ENCODE results near the gene FAM120A.
"Not testable (repeated sequence)": the region's sequence is repeated elsewhere in the genome, so short reads cannot be mapped to it uniquely, and the experiment has no call there.

The FAM120A gene, protein sequence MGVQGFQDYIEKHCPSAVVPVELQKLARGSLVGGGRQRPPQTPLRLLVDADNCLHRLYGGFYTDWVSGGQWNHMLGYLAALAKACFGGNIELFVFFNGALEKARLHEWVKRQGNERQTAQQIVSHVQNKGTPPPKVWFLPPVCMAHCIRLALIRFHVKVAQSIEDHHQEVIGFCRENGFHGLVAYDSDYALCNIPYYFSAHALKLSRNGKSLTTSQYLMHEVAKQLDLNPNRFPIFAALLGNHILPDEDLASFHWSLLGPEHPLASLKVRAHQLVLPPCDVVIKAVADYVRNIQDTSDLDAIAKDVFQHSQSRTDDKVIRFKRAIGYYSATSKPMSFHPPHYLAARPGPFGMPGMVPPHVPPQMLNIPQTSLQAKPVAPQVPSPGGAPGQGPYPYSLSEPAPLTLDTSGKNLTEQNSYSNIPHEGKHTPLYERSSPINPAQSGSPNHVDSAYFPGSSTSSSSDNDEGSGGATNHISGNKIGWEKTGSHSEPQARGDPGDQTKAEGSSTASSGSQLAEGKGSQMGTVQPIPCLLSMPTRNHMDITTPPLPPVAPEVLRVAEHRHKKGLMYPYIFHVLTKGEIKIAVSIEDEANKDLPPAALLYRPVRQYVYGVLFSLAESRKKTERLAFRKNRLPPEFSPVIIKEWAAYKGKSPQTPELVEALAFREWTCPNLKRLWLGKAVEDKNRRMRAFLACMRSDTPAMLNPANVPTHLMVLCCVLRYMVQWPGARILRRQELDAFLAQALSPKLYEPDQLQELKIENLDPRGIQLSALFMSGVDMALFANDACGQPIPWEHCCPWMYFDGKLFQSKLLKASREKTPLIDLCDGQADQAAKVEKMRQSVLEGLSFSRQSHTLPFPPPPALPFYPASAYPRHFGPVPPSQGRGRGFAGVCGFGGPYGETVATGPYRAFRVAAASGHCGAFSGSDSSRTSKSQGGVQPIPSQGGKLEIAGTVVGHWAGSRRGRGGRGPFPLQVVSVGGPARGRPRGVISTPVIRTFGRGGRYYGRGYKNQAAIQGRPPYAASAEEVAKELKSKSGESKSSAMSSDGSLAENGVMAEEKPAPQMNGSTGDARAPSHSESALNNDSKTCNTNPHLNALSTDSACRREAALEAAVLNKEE

GRCh38 chr9:93450945-93451815, at the start of gene FAM120A:
Gene FAM120A, plus strand, starts transcription at chr9:93451685. Its CDS starts 231 bp downstream, at chr9:93451916.
- peak; percentile 88 for DNase-seq

DNA sequence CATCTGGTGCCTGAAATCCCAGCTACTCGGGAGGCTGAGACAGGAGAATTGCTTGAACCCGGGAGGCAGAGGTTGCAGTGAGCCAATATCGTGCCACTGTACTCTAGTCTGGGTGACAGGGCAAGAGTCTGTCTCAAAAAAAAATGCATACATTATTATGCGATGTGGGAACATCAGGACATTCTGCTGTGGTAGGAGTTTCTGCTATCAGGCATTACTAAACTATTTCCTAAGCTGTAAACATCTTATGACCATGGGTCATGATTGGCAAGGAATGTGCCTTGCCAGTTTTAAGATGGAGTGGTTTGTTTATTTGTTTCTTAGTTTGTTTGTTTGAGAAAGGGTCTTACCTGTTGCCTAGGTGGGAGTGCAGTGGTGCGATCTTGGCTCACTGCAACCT, 45.1 kb upstream of the FAM120A start:
- no peak for DNase-seq

DNA sequence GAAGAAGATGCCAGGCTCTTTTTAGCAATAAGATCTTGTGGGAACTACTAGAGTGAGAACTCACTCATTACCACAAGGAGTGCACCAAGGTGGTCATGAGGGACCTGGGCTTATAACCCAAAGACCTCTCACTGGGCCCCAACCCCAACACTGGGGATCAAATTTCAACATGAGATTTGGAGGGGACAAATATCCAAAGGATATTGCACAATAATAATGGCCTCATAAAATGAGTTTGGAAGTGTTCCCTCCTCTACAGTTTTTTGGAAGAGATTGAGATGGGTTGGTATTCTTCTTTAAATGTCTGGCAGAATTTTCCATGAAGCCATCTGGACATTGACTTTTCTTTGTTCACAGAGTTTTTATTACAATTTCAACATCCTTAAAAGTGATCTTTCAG, 38.0 kb upstream of the FAM120A start:
- DNase-seq = no peak

DNA sequence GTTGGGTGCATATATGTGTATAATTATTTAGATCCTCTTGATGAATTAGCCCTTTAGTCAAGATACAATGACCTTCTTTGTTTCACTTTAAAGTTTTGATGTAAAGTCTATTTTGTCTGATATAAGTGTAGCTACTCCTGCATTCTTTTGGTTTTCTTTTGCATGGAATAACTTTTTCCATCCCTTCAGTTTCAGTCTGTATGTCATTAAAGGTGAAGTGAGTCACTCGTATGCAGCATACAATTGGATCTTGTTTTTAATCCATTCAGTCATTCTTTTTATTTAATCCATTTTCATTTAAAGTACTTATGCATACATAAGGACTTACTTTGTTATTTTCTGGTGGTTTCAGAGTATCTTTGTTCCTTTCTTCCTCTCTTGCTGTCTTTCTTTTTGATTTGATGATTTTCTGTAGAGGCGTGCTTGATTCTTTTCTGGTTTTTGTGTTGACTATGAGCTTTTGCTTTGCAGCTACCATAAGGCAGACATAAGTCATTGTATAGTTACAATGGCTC, 36.3 kb upstream of the FAM120A start:
- DNase-seq = no peak

DNA sequence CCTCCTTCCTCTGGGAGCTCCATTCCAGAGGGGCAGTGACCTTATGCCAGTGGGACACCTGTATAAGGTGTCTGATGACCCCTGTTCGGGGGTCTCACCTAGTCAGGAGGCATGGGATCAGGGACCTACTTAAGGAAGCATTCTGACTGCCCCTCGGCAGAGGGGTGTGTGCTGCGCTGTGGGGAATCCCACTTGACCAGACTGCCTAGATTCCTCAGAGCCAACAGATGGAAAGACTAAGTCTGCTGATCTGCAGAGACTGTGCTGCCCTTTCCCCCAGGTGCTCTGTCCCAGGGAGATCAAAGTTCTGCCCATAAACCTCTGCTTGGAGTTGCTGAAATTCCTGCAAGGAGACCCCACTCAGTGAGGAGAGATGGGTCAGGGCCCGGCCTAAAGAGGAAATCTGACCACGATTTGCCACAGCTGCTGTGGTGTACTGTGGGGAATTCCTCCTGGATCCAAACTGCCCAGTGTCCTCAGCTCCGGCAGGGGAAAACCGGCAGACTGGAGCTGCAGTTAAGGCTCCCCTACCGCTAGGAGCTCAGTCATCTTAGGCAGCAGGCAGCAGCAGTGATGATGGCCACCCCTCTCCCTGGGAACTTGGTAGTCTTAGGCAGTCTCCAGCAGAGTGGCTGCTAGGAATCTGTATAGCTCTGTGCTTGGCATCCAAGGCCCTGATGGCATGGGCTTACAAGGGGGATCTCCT, 34.8 kb upstream of the FAM120A start:
- DNase-seq = no peak

- DNase-seq = no peak
Observed at GRCh38 chr9:93417538-93417937, 33.9 kb upstream of the FAM120A start.

- DNase-seq = no peak
Observed at GRCh38 chr9:93419023-93419422, 32.5 kb upstream of the FAM120A start.

- no peak for DNase-seq
Observed at GRCh38 chr9:93422977-93423616, 28.4 kb upstream of the FAM120A start.

DNA sequence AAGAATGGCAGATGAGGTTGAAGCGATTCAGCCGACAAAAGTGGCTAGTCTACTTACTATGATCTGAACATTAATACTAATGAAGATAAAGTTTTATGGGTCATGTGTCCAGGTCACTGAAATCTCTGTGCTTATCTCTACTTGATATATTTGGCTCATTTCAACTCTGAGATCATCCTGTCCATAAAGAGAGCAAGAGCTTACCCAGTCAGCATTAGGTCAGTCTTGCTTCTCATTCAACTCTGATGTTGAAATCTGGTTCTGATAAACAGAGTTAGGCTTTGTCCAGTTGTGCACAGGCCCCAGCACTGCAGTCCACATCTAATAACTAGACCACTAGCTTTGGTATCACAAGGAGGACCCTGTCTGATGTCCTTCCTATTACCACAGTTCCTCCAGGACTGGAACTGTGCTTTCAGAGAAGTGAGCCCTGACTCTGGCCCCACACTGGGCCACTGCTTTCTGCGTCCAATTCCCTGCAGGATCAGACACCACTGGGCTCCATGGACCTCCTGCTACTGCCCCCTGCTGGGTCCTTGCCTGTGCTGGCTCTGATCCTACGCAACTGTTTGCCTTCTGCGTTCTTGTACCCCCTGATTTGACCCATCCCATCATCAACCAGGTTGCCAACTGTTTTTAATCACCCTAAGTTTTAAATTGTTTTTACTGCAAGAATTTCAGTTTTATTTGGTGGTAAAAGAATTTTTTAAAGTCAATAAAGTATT, 23.7 kb upstream of the FAM120A start:
- DNase-seq = peak; percentile 2

DNA sequence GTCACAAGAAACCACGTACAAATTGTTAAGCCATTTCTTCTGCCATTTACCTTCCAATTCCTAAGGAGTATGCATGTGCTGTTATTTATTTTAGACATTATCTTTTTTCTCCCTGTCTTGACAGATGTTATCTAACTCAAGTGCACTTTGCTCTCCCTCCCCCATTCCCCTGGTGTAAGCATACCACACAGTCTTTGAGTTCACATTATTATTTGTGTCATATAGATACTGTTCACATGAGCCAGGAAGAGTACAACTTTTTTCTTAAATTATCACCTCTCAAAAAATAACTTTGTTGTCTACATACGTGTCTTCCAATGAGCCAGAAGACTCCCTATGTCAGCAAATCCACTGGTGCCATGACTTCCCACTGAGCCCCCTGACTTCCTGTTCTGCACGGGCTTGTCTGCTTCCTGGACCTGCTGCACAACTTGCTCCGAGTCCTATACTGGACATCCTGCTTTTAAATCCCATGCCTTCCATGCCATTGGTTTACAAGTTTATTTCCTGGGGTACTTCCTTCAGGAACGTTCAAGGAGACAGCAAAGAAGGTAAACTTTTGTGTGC, 19.9 kb upstream of the FAM120A start:
- DNase-seq = no peak

DNA sequence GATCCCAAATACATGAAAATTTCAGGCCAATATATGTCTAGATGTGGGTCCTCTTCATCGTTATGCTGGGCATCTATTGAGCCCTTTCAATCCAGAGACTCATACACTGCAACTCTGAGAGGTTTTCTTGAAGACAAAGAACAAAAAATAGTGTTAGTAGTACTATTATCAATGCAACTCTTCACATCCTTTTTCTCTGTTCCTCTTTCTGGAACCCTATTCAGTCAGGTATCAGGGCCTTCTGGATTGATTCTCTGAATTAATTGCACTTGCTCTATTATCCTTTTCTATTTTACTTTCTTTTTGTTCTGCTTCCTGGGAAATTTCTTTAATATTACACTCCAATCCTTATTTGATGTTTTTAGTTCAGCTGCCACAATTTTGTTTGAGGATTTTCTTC, 18.5 kb upstream of the FAM120A start:
- DNase-seq = no peak

DNA sequence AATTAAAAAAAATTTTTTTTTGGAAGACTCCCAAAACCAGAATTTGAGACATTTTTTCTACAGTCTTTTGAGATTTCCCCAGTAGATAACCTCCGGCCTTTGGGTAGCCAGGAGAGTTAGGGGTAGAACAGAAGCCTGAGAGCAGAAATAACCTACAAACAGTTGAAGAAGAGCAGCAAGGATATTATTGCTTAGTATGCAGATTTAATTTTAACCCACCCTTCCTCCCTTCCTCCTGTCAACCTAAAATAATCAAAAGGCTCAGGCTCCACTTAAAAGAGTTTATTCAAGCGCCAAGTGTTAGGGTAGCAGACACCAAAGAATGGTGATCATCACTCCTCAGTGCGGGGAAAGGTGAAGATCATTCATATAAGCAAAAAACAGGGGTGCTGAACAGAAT, 17.4 kb upstream of the FAM120A start:
- no peak for DNase-seq

DNA sequence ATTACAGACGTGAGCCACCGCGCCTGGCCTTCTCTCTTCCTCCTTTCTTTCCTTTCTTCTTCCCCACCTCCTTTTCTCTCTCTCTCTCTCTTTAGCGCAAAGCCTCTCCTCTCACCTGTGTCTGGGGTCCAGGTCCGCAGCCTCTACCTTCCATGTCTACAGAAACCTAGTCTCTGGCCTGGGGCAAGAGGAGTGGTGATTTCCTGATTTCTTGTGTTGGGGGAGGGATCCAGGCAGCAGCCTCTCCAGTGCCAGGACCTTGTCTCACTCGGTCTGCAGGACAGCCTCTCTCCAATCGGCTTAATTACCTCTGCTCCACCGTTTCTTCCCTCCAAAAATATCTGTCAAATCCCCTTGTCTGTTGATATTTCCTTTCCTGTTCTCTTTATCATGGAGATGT, 16.1 kb upstream of the FAM120A start:
- no peak for DNase-seq

DNA sequence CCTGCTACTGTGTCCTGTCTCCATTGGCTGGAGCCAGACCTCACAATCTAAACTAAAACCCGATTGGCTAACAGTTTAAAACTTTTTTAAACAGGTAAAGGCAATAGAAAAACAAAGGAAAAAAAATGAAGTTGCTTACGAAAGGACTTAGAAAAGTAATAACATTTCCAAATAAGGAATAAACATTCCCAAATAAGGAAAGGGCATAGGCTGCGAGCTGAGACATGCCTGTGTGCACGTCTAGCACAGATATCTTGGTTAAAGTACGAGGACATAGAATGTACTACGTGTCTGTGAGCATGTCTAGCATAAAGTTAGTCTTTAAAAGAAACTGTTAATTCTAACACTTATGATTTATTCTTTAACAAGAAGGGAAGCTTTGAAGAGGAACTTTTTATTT, 15.3 kb upstream of the FAM120A start:
- no peak for DNase-seq

DNA sequence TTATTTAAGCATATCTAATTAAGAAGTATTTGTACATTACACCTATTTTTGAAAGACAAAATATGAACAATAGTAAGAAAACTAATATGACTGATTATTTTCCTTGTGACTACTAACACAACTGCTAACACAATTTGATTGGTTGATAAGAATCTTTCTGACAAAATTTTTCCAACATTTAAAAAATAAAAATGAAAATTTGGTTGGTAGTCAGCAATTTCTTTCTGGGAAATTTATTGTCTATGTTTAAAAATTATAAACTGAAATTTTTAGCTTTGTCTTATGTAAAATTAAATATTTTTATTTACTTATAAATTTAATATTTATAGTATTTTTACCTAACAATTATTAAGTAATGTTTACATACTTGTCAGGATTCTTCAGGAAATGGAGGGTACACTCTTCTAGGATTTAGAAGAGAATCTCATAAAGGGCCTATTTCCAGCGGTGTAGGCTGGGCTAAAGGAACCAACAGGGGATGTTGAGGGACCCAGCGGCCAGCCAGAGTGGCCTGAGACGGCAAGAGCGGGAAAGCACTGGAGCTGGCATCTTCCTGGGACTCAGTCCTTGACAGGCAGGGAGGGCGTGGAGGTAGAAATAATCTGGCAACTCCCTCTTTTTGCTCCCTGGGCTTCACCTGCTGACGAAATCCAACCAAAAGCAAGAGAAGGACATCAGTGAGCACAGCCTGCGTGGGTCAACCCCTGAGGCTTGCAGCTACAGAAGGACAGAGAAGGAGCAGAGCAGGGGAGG, 14.7 kb upstream of the FAM120A start:
- no peak for DNase-seq

DNA sequence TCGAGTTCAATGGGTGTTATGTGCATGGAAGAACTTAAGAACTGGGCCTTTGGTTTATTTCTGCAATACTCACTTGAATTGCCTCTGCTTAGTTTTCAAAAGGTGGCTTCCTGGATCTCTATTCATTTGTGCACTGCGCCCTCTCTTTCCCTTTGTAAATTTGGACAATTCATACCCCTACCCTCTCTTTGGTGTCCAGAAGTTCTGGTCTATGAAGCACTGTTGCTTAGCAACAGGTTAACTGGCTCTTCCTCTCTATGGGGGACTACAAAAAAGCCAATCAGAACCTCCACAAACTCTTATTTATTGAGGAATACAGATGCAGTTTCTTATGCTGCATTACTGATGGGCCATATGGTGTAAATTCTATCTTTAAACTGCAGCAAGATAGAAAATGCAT, 13.5 kb upstream of the FAM120A start:
- no peak for DNase-seq

DNA sequence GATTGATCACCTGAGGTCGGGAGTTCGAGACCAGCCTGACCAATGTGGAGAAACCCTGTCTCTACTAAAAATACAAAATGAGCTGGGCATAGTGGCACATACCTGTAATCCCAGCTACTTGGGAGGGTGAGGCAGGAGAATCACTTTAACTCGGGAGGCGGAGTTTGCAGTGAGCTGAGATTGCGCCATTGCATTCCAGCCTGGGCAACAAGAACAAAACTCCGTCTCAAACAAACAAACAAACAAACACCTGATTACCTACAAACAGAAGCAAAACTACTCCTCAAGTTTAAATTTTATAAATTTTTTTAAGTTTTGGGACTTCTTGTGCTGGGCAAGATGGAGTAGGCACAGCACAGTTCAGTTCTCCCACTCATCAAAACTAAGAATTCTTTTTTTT, 12.2 kb upstream of the FAM120A start:
- not testable (repeated sequence) for DNase-seq

DNA sequence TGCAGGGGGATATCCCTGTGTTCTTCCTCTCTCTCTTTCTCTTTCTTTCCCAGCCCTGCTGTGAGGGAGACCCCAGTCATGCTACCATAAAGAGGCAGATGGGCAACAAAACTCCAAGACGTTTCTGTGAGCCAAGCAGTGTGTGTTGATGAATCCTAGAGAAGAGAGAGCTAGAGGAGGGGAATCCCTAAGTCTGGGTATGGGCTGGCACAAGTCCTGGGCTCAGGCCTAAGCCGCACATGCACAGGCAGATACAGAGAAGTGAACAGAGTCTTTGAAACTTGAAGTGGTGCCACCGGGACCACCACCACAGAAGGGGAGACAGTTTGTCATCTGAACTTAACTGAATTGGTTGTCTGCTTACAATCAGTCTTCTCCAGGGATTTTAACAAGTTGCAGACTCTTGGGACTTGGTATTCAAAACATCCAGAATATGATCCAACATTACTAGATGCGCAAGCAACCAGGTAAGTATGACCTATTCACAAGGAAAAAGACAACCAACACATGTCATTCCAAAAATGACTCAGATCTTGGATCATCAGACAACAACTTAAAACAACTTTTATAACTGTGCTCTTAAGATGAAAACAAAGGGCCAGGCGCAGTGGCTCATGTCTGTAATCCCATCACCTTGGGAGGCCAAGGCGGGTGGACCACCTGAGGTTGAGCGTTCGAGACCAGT, 10.4 kb upstream of the FAM120A start:
- no peak for DNase-seq

GRCh38 chr9:93446073-93446472, 5.4 kb upstream of the FAM120A start:
- DNase-seq = no peak
